Liver (tissue), 3 donors: Measurements from ENCODE around the gene TP53.

Source experiments
- FOXA1 ChIP-seq: IDR thresholded peaks from 2 replicates; pipeline ENCODE4 v1.6.1; 2016; ENCODE audit warnings: antibody characterized with exemption
- FOXA2 ChIP-seq: IDR thresholded peaks from 2 replicates; pipeline ENCODE4 v1.6.1; 2016; ENCODE audit warnings: antibody characterized with exemption
- GABPA ChIP-seq, 2 donors: IDR thresholded peaks in 1 of 2; conservative IDR thresholded peaks in 1 of 2; 2 replicates each; pipeline ENCODE4 v1.6.1; 2016; ENCODE audit warnings: antibody characterized with exemption in 2 of 2, mild to moderate bottlenecking in 1 of 2, moderate library complexity in 1 of 2
- JUND ChIP-seq, 2 donors: IDR thresholded peaks; 2 replicates each; pipeline ENCODE4 v1.6.1; 2016; ENCODE audit warnings: antibody characterized with exemption in 2 of 2
- NR2F2 ChIP-seq: IDR thresholded peaks from 2 replicates; pipeline ENCODE4 v1.6.1; 2016; ENCODE audit warnings: antibody characterized with exemption
- RAD21 ChIP-seq, 2 donors: IDR thresholded peaks; 2 replicates each; pipeline ENCODE4 v1.6.1; 2016; ENCODE audit warnings: antibody characterized with exemption in 2 of 2, mild to moderate bottlenecking in 2 of 2
- SP1 ChIP-seq: IDR thresholded peaks from 2 replicates; pipeline ENCODE4 v1.6.1; 2018; ENCODE audit warnings: antibody characterized with exemption, mild to moderate bottlenecking
- TAF1 ChIP-seq: conservative IDR thresholded peaks from 2 replicates; pipeline ENCODE4 v1.6.1; 2016; ENCODE audit warnings: antibody characterized with exemption, mild to moderate bottlenecking
- YY1 ChIP-seq: IDR thresholded peaks from 2 replicates; pipeline ENCODE4 v1.6.1; 2016; ENCODE audit warnings: antibody characterized with exemption, mild to moderate bottlenecking
- TF ChIP-seq, protein P1 (sequence below): fragments of 150-350 bp; IDR thresholded peaks from 2 replicates; pipeline ENCODE4 v1.5.1; 2017; ENCODE audit warnings: improper control_type of control experiment, low read depth, low read length; ENCODE audit not compliant: missing input control
- TF ChIP-seq, protein P2 (sequence below): IDR thresholded peaks from 2 replicates; pipeline ENCODE4 v1.6.1; 2016; ENCODE audit warnings: antibody characterized with exemption, mild to moderate bottlenecking
- donor health status: healthy.
- donor health status: healthy.

DNA sequence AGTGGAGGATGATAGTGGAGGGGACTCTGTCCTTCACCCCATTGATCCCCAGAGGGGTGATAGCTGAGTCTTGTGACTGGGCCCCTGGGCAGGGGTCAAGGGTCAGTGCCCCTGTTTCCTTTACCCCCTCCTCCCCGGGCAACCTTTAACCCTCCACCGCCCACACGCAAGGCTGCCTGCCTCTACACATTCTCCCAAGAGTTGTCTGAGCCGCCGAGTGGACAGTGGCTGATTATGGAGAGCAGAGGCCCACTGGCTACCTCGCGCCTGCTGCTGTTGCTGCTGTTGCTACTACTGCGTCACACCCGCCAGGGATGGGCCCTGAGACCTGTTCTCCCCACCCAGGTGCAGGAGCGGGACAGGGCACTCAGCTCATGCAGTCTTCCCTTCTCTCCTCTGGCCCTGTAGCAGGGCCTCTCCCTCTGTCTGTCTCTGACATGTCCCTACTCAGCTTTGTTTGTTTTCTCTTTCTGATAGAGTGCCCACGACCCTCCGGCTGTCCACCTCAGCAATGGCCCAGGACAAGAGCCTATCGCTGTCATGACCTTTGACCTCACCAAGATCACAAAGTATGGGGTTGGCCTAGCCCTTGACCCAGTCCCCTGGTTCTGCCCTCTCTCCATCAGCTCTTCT is 57.2 kb downstream of the TP53 start, which contains the start of gene SHBG:
- TF ChIP-seq, protein P1, sequence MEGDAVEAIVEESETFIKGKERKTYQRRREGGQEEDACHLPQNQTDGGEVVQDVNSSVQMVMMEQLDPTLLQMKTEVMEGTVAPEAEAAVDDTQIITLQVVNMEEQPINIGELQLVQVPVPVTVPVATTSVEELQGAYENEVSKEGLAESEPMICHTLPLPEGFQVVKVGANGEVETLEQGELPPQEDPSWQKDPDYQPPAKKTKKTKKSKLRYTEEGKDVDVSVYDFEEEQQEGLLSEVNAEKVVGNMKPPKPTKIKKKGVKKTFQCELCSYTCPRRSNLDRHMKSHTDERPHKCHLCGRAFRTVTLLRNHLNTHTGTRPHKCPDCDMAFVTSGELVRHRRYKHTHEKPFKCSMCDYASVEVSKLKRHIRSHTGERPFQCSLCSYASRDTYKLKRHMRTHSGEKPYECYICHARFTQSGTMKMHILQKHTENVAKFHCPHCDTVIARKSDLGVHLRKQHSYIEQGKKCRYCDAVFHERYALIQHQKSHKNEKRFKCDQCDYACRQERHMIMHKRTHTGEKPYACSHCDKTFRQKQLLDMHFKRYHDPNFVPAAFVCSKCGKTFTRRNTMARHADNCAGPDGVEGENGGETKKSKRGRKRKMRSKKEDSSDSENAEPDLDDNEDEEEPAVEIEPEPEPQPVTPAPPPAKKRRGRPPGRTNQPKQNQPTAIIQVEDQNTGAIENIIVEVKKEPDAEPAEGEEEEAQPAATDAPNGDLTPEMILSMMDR, result no peak
- TF ChIP-seq, protein P2, sequence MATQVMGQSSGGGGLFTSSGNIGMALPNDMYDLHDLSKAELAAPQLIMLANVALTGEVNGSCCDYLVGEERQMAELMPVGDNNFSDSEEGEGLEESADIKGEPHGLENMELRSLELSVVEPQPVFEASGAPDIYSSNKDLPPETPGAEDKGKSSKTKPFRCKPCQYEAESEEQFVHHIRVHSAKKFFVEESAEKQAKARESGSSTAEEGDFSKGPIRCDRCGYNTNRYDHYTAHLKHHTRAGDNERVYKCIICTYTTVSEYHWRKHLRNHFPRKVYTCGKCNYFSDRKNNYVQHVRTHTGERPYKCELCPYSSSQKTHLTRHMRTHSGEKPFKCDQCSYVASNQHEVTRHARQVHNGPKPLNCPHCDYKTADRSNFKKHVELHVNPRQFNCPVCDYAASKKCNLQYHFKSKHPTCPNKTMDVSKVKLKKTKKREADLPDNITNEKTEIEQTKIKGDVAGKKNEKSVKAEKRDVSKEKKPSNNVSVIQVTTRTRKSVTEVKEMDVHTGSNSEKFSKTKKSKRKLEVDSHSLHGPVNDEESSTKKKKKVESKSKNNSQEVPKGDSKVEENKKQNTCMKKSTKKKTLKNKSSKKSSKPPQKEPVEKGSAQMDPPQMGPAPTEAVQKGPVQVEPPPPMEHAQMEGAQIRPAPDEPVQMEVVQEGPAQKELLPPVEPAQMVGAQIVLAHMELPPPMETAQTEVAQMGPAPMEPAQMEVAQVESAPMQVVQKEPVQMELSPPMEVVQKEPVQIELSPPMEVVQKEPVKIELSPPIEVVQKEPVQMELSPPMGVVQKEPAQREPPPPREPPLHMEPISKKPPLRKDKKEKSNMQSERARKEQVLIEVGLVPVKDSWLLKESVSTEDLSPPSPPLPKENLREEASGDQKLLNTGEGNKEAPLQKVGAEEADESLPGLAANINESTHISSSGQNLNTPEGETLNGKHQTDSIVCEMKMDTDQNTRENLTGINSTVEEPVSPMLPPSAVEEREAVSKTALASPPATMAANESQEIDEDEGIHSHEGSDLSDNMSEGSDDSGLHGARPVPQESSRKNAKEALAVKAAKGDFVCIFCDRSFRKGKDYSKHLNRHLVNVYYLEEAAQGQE, result no peak
- no peak for TF ChIP-seq TAF1
- no peak for TF ChIP-seq FOXA2
- no peak for TF ChIP-seq RAD21 (IDR thresholded peaks at IDR 0.05)
- no peak for TF ChIP-seq JUND (IDR thresholded peaks at IDR 0.05)
- no peak for TF ChIP-seq FOXA1
- TF ChIP-seq NR2F2, result peak; percentile 62
- TF ChIP-seq SP1, result peak; percentile 15
- no peak for TF ChIP-seq YY1
- TF ChIP-seq GABPA (IDR thresholded peaks at IDR 0.05 in 1 of 2, conservative IDR thresholded peaks at IDR 0.05 in 1 of 2), result no peak
